Erythroblast (primary cell): ENCODE data around the gene UGT1A3.

Source experiments
- GATA1 ChIP-seq: IDR thresholded peaks from 2 replicates; pipeline ENCODE4 v1.6.1; 2011; ENCODE audit warnings: low read depth, mild to moderate bottlenecking, control low read depth, low read length, moderate library complexity
- POLR2A ChIP-seq: IDR thresholded peaks from 2 replicates; pipeline ENCODE4 v1.6.1; 2011; ENCODE audit warnings: mild to moderate bottlenecking, low read length

DNA sequence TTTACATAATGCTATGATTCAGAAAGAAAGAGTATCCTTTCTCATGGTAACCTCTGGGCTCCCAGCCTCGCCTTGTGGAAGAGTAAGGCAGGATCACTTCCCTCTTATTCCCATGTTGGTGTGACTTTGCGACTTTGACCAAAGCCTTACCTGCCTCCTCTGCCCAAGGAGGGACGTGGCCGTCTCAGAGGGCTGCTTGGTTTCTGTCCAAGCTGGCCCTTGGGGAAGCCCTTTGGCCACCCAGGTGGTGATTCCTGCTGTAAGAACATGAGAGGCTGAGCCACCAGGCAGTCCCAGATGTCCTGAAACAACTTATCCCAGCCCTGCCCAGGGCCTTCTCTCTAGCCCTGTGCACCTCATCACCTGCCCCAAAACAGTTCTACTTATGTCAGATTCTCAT, 30.1 kb upstream of the UGT1A3 start:
- TF ChIP-seq POLR2A (no peak), GATA1 (no peak)
